Fibroblast of skin of left quadriceps (primary cell): ENCODE measurements around the gene SAP25.

Experiments used
- DNase-seq, 2 experiments: peaks; one replicate each; pipeline ENCODE4 v3.0.0-alpha.2; 2013; ENCODE audit warnings: low read depth in 2 of 2

The SAP25 gene

GRCh38 chr7:100573691-100574361 is at the start of gene SAP25:
SAP25 (minus strand) TSS chr7:100573900; CDS start chr7:100573742, 158 bp downstream.
- DNase-seq, result no peak

DNA sequence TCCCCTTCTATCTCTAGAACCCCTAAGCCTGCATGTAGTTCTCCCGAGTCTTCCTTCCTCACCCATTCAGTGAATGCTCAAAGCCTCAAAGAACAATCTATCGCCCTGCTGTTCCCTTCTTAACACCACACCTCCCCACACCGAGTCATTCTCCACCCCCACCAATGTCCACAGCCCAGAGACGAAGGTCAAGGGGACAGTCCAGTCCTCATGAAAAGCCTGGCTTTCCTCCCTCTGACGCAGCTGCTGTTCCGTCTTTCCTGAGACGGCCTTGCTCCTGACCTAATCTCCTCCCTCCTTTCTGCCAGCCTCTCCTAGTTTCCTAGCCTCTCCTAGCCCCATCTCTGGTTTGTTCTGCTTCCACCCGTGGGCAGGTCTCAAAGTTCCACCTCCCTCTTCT is 47.9 kb upstream of the SAP25 start:
- DNase-seq, result no peak

DNA sequence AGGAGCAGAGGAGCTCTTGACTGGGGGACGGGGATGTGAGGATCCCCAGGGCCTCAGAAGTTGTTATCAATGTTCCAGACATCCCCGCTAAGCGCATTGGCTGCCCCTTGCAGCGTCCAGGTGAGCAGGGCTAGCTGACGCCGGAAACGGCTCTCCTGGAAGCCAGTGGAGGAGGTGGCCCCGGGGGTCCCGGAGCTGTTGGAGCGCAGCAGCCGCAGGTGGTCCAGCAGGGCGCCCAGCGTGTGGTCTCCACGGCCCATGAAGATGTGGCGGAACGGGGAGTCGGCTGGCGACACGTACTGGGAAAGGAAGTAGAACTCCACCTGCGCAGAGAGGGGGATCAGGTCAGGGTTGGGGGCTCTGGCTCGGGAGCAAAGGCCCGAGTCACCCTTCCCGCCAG is 47.1 kb upstream of the SAP25 start:
- no peak for DNase-seq

DNA sequence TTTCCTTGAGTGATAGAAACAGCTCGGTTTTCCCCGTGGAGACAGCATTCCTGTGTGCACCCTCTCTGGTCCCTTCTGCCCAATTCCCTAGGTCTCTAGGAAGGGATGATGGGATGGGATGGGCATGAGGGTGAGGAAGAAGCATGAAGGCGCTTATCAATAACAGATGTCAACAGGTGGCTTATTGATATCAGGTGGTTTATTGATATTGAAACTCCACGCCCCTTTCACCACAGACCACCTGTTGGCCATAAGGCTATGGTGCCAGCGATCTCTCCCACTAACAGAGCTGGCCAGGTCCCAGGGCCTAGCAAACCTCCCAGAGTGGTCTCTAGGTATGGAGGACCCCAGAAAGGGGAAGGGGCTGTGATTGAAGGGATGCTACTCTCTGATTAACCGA is 46.5 kb upstream of the SAP25 start:
- no peak for DNase-seq

- no peak for DNase-seq
These were observed 40.7 kb upstream of the SAP25 start for GRCh38 chr7:100614308-100614861.

DNA sequence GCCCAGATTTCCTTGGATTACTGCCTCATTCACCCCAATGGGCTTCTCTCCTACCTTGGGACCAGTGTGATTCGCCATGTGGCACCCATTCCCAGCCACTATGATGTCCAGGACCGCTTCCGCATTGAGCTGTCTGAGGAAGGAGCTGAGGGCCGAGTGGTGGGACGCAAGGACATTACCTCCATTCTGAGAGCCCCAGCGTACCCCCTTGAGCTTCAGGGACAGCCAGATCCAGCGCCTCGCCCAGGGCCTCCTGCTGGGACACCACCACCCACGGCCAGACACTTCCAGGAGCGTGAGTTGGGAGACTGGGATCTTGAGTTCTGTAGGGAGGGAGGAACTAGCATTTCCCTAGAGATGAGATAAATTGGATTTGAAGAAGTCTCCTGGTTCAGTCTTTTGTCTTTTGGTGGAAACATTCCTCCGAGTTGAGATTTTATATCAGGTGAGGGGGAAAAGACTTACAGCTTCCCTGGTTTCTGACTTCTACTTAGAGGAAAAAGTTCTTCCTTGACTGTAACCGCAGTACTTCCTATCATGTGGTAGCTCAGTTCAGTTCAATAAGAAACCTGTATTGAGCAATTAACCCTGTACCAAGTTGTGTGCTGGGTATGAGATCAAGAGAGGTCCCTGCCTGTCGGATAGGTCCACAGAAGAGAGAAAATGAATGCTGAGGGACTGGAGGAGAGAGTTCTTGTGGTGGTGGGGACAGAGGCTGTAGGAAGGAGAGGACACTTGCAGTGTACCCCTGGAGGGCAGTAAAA is 39.9 kb upstream of the SAP25 start:
- DNase-seq, result no peak

- DNase-seq, result no peak
These were observed 39.2 kb upstream of the SAP25 start for GRCh38 chr7:100612730-100613390.

- DNase-seq, result peak; percentile 99
These were observed 38.5 kb upstream of the SAP25 start, which contains the start of gene MOSPD3 for GRCh38 chr7:100611983-100612729. MOSPD3 (plus strand) TSS chr7:100612540; CDS start chr7:100612792, 252 bp downstream.

DNA sequence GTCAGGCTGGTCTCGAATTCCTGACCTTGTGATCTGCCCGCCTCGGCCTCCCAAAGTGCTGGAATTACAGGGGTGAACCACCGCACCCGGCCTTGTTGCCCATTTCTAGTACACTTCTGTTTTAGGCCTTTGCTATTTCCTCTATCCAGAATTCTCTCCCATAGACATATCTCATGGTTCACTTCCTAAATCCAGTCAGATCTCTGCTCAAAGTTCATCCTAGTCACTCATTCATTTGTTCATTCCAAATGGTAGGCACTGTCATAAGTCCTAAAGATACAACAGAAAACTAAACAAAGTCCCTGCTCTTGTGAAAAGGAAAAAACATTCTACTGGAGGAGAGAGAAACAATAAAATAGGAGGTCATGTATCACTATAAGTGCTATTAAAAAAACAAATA is 36.3 kb upstream of the SAP25 start:
- no peak for DNase-seq

DNA sequence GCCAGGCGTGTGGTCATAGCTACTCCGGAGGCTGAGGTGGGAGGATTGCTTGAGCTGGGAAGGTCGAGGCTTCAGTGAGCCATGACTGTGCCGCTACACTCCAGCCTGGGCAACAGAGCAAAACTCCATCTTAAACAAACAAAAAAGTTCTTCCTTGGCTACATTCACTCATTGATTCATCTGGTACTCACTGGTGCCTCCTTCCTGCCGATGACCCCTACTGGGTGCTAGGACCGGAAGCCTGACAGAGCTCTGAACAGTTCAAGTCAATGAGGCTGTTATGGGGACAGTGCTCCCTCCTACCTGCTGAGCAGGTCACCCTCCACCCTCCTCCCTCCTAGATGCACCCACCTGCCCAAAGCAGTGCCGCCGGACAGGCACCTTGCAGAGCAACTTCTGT is 33.4 kb upstream of the SAP25 start:
- no peak for DNase-seq

GRCh38 chr7:100606313-100606712 is 32.6 kb upstream of the SAP25 start:
- DNase-seq, result no peak

GRCh38 chr7:100604976-100605911 is 31.5 kb upstream of the SAP25 start:
- no peak for DNase-seq

GRCh38 chr7:100604028-100604975 is 30.6 kb upstream of the SAP25 start:
- DNase-seq, result peak; percentile 42 to 50

GRCh38 chr7:100603726-100604027 is 30.0 kb upstream of the SAP25 start:
- no peak for DNase-seq

DNA sequence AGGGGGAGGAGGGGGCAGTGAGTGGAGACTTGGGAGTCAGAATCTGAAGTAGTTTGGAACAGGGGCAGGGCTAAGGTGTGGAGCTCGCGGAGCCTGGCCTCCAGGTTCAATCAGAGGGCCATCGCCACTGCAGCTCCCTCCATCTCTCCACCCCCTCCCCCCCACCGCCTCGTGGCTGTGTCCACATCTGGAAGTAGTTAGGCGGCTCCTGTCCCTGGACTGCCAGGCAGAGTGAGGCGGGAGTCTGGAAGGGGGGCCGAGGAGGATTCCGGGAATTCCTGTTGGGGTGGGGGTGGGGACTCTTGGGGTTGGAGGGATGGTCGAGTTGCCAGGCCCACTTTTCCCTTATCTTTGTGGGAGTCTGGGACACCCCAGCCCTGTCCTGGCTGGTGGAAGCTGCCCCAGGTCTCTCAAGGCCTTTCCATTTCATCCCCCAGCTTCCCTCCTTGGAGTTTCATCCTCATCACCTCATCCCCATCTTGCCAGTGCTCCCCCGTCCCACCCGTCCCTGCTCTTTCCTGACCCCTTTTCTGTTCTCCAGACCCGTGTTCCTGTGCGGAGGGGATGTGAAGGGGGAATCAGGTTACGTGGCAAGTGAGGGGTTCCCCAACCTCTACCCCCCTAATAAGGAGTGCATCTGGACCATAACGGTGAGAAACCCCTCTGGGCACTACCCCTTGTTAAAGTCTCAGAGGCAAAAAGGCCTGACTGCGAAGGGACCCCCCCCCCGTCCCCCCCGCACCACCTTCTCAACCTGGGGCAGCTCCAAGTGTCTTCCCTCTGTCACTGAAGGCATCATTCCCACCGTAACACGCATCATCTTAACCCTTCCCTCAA is 29.4 kb upstream of the SAP25 start:
- peak; percentile 90 to 93 for DNase-seq

DNA sequence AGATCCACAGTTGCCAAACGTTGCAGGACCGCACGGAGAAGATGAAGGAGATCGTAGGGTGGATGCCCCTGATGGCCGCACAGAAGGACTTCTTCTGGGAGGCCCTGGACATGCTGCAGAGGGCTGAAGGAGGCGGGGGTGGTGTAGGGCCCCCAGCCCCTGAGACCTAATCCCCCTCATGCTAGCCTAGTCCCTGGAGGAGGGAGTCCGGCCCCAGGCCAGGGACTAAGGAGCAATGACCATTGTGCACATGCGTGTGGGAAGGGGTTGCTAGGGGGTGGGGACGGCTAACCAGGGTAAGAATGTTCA is 27.0 kb upstream of the SAP25 start:
- DNase-seq, result no peak

DNA sequence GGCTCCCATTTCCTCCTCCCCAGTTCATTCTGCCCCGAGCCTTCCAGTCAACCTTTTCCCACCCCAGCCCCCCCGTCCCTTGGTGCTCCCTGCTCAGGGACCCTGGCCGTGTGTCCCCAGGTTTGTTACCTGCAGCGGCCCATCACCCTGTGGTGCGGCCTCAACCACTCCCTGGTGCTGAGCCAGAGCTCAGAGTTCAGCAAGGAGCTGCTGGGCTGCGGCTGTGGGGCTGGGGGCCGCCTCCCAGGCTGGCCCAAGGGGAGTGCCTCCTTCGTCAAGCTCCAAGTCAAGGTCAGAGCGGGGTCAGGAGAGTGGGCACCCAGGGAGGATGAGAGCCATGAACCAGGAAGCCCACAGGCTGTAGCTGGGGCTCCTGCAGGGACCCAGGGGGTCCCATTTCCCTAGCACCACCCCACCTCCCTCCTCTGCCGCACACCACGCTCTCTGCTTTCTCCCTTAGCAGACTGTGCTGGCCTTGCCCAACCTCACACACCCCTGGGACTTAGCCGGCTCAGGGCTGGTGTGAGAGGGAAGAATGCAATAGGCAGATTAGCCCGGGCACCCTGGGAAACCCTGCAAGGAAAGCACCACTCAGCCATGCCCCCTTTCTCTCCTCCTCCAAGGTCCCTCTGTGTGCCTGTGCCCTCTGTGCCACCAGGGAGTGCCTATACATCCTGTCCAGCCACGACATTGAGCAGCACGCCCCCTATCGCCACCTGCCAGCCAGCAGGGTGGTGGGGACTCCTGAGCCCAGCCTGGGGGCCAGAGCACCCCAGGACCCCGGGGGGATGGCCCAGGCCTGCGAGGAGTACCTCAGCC is 26.4 kb upstream of the SAP25 start:
- DNase-seq, result no peak

GRCh38 chr7:100598425-100598824 is 24.7 kb upstream of the SAP25 start:
- DNase-seq, result no peak
